ENCODE results near the gene FCHSD2.
A peak's percentile ranks its signal among the peaks of the same experiment; 100 is the strongest.

FCHSD2 gene

GRCh38 chr11:72974487-72975205 is 167.5 kb downstream of the FCHSD2 start:
- TF ChIP-seq CTCF (IDR thresholded peaks at IDR 0.05; ENCODE audit: low read depth, low read length) = no peak
- no peak for DNase-seq (ENCODE audit: extremely low read depth, low read depth)

- no peak for TF ChIP-seq CTCF (IDR thresholded peaks at IDR 0.05; ENCODE audit: low read depth, low read length)
- peak; percentile 39 for DNase-seq (ENCODE audit: extremely low read depth, low read depth)
Measured at GRCh38 chr11:72972496-72973128, 169.5 kb downstream of the FCHSD2 start.

GRCh38 chr11:72971192-72971967 is 170.7 kb downstream of the FCHSD2 start:
- DNase-seq (ENCODE audit: extremely low read depth, low read depth) = no peak
- no peak for TF ChIP-seq CTCF (IDR thresholded peaks at IDR 0.05; ENCODE audit: low read depth, low read length)

- no peak for DNase-seq (ENCODE audit: extremely low read depth, low read depth)
- TF ChIP-seq CTCF (IDR thresholded peaks at IDR 0.05; ENCODE audit: low read depth, low read length) = no peak
Measured at GRCh38 chr11:72970557-72971118, 171.5 kb downstream of the FCHSD2 start.

GRCh38 chr11:72969894-72970335 is 172.2 kb downstream of the FCHSD2 start:
- no peak for TF ChIP-seq CTCF (IDR thresholded peaks at IDR 0.05; ENCODE audit: low read depth, low read length)
- DNase-seq (ENCODE audit: extremely low read depth, low read depth) = peak; percentile 48

- TF ChIP-seq CTCF (IDR thresholded peaks at IDR 0.05; ENCODE audit: low read depth, low read length) = no peak
- no peak for DNase-seq (ENCODE audit: extremely low read depth, low read depth)
Measured at GRCh38 chr11:72968390-72968789, 173.7 kb downstream of the FCHSD2 start.

Measured in AG09319 (cell line).